H9 (cell line): ENCODE results near the gene AP3D1. TPM values are rescaled to one million over a fixed set of nuclear protein-coding genes. Genes with fewer than 3 reads are reported as not detected.
A peak's percentile ranks its signal among the peaks of the same experiment; 100 is the strongest.

ENCODE experiments used
- DNase-seq: peaks from one replicate; pipeline ENCODE4 v3.0.0-alpha.2; 2017
- H2AFZ ChIP-seq: one replicate; pipeline ENCODE4 v1.6.1; 2013; ENCODE audit warnings: mild to moderate bottlenecking, low read length, control low read depth, moderate library complexity
- H2AK5ac ChIP-seq: 2 replicates; pipeline ENCODE4 v1.6.1; 2013; ENCODE audit warnings: low read length, control low read depth, mixed read lengths; ENCODE audit not compliant: insufficient read length
- H2BK120ac ChIP-seq: one replicate; pipeline ENCODE4 v1.6.1; 2013; ENCODE audit warnings: low read depth, mild to moderate bottlenecking, low read length, control low read depth, inconsistent platforms; ENCODE audit not compliant: poor library complexity, severe bottlenecking
- H2BK12ac ChIP-seq: 2 replicates; pipeline ENCODE4 v1.6.1; 2013; ENCODE audit warnings: low read length, control low read depth, mixed read lengths, low read depth; ENCODE audit not compliant: insufficient read length
- H2BK15ac ChIP-seq: 2 replicates; pipeline ENCODE4 v1.6.1; 2013; ENCODE audit warnings: low read depth, low read length, control low read depth
- H2BK20ac ChIP-seq: one replicate; pipeline ENCODE4 v1.6.1; 2013; ENCODE audit warnings: low read depth, mild to moderate bottlenecking, low read length, control low read depth, inconsistent platforms; ENCODE audit not compliant: poor library complexity, severe bottlenecking
- H2BK5ac ChIP-seq: 2 replicates; pipeline ENCODE4 v1.6.1; 2013; ENCODE audit warnings: low read length, control low read depth, mixed read lengths; ENCODE audit not compliant: insufficient read length
- H3K14ac ChIP-seq: 2 replicates; pipeline ENCODE4 v1.6.1; 2013; ENCODE audit warnings: low read length, control low read depth; ENCODE audit not compliant: insufficient read depth
- H3K18ac ChIP-seq: 2 replicates; pipeline ENCODE4 v1.6.1; 2013; ENCODE audit warnings: low read depth, mild to moderate bottlenecking, mixed read lengths, low read length, control low read depth; ENCODE audit not compliant: insufficient read length
- H3K23ac ChIP-seq: 2 replicates; pipeline ENCODE4 v1.6.1; 2013; ENCODE audit warnings: low read length, control low read depth, mixed read lengths, low read depth; ENCODE audit not compliant: insufficient read length
- H3K23me2 ChIP-seq: 2 replicates; pipeline ENCODE4 v1.6.1; 2013; ENCODE audit warnings: low read depth, mild to moderate bottlenecking, mixed read lengths, low read length, control low read depth; ENCODE audit not compliant: insufficient read length, poor library complexity, severe bottlenecking
- H3K27ac ChIP-seq: 2 replicates; pipeline ENCODE4 v1.5.1; 2013; ENCODE audit warnings: low read length, control low read depth, mixed read lengths, low read depth; ENCODE audit not compliant: insufficient read length
- H3K27me3 ChIP-seq: 2 replicates; pipeline ENCODE4 v1.6.1; 2013; ENCODE audit warnings: low read length, control low read depth, inconsistent platforms; ENCODE audit not compliant: insufficient read depth
- H3K4ac ChIP-seq: 2 replicates; pipeline ENCODE4 v1.6.1; 2013; ENCODE audit warnings: low read depth, mild to moderate bottlenecking, control low read depth, inconsistent platforms, low read length, moderate library complexity
- H3K4me1 ChIP-seq: 2 replicates; pipeline ENCODE4 v1.6.1; 2013; ENCODE audit warnings: low read length, control low read depth, inconsistent platforms; ENCODE audit not compliant: insufficient read depth
- H3K4me2 ChIP-seq: 2 replicates; pipeline ENCODE4 v1.6.1; 2013; ENCODE audit warnings: low read length, control low read depth, mixed read lengths; ENCODE audit not compliant: insufficient read length, insufficient read depth
- H3K56ac ChIP-seq: 2 replicates; pipeline ENCODE4 v1.6.1; 2013; ENCODE audit warnings: low read depth, mild to moderate bottlenecking, mixed read lengths, low read length, control low read depth; ENCODE audit not compliant: insufficient read length
- H3K79me1 ChIP-seq: 2 replicates; pipeline ENCODE4 v1.6.1; 2013; ENCODE audit warnings: low read depth, mild to moderate bottlenecking, moderate library complexity, low read length, control low read depth, inconsistent platforms; ENCODE audit not compliant: insufficient read depth, poor library complexity, severe bottlenecking
- H3K79me2 ChIP-seq: 2 replicates; pipeline ENCODE4 v1.6.1; 2013; ENCODE audit warnings: low read length, control low read depth, inconsistent platforms; ENCODE audit not compliant: insufficient read depth
- H3K9ac ChIP-seq: 2 replicates; pipeline ENCODE4 v1.6.1; 2013; ENCODE audit warnings: low read length, control low read depth, mixed read lengths; ENCODE audit not compliant: insufficient read length; ENCODE audit errors: extremely low read depth
- H3K9me3 ChIP-seq: one replicate; pipeline ENCODE4 v1.6.1; 2013; ENCODE audit warnings: low read depth, low read length, inconsistent platforms; ENCODE audit not compliant: control insufficient read depth
- H3T11ph ChIP-seq: one replicate; pipeline ENCODE4 v1.6.1; 2013; ENCODE audit warnings: mild to moderate bottlenecking, low read length, control low read depth, inconsistent platforms
- H4K20me1 ChIP-seq: one replicate; pipeline ENCODE4 v1.6.1; 2013; ENCODE audit not compliant: control insufficient read depth, insufficient read length, insufficient read depth
- H4K5ac ChIP-seq: 2 replicates; pipeline ENCODE4 v1.6.1; 2013; ENCODE audit warnings: low read depth, mild to moderate bottlenecking, mixed read lengths, low read length, control low read depth; ENCODE audit not compliant: insufficient read length
- H4K8ac ChIP-seq: replicated peaks from 2 replicates; pipeline ENCODE4 v1.6.1; 2013; ENCODE audit warnings: low read length, control low read depth, mixed read lengths, low read depth; ENCODE audit not compliant: insufficient read length
- H4K91ac ChIP-seq: 2 replicates; pipeline ENCODE4 v1.6.1; 2013; ENCODE audit warnings: low read depth, mild to moderate bottlenecking, moderate library complexity, mixed read lengths, low read length, control low read depth; ENCODE audit not compliant: insufficient read length
- H3K27ac Mint-ChIP-seq, 3 experiments: 2 replicates in 2 of 3; 3 replicates in 1 of 3; pipeline ENCODE4 v1.8.0; 2020 to 2021; ENCODE audit warnings: mixed read lengths in 3 of 3, mild to moderate bottlenecking in 1 of 3, moderate library complexity in 1 of 3
- H3K27me3 Mint-ChIP-seq: 2 replicates; pipeline ENCODE4 v1.8.0; 2021; ENCODE audit warnings: low read depth, mild to moderate bottlenecking, moderate library complexity, mixed read lengths
- H3K36me3 Mint-ChIP-seq, 3 experiments: 2 replicates in 2 of 3; 3 replicates in 1 of 3; pipeline ENCODE4 v1.8.0; 2020 to 2021; ENCODE audit warnings: low read depth in 3 of 3, mixed read lengths in 3 of 3; ENCODE audit not compliant: insufficient read depth in 1 of 3
- H3K4me1 Mint-ChIP-seq, 2 experiments: 2 replicates each; pipeline ENCODE4 v1.8.0; 2020; ENCODE audit warnings: mixed read lengths in 2 of 2
- H3K4me3 Mint-ChIP-seq, 2 experiments: 2 replicates in 1 of 2; 3 replicates in 1 of 2; pipeline ENCODE4 v1.8.0; 2020 to 2021; ENCODE audit warnings: mild to moderate bottlenecking in 2 of 2, mixed read lengths in 2 of 2, moderate library complexity in 1 of 2
- H3K9me3 Mint-ChIP-seq, 2 experiments: 2 replicates in 1 of 2; 3 replicates in 1 of 2; pipeline ENCODE4 v1.8.0; 2020; ENCODE audit warnings: mild to moderate bottlenecking in 2 of 2, mixed read lengths in 2 of 2, moderate library complexity in 1 of 2
- CTCF ChIP-seq: fragments of 200-600 bp; sonication (generic); conservative IDR thresholded peaks from 3 replicates; pipeline ENCODE4 v1.8.0; 2021; ENCODE audit warnings: antibody characterized with exemption, mild to moderate bottlenecking
- WGBS: extraction: QIAGEN DNeasy Blood & Tissue Kit; methylation state at CpG from one replicate; pipeline ENCODE4 v1.1.7; 2013; ENCODE audit warnings: missing lambda C conversion rate, low lambda C conversion rate, mixed read lengths; ENCODE audit not compliant: insufficient read length; ENCODE audit errors: extremely low coverage; 5-methylcytosine and 5-hydroxymethylcytosine counted together
- total RNA-seq: library from RNA; stranded (reverse); gene quantifications from 2 replicates; pipeline ENCODE4 v1.2.1, GENCODE V29; 2021

Gene AP3D1
- total RNA-seq, 1 experiment from 2014 or later: 142 TPM

DNA sequence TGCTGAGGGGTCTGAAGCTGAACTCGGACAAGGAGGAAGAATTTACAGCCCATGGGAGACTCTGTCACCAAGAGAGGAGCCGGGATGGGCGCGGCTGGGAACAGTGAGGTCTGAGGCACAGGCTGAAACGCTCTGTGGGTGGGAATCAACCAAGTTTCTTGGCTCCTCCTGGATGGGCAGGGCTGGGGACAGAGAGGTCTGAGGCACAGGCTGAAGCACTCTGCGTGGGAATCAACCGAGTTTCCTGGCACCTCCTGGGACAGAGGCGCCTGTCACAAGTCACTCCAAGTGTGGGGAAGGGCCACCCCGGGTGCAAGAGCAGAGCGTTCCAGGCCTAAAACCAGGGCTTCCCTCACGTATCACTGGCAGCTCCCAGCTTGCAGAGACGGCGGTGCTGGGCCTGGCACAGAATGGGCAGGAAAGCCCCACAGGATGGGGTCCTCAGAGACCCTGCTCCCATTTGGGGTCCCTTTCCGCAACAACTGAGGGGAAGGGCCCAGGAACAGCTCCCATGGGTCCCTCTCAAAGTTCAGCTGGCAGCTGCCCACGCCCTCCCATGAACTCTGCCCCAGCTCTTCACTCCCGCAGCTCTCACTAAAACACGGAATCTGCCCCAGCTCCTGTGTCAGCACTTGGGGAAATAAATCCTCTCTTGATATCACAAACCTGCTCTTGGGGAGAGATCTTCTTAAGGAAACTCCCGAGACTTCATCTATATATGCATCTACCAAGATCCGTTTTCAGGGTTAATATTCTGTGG lies 18.5 kb downstream of the AP3D1 start:
- peak overlapping the region in 1 of 3 experiments; percentile 63; a peak in 2 of 7 replicates for H3K27ac Mint-ChIP-seq
- no CpG with 5 or more reads among the region's 19 CpGs for WGBS

More for the DNA sequence above, 18.5 kb downstream of the AP3D1 start:
- H3K23ac ChIP-seq: no peak overlapping the region
- no peak overlapping the region for H2BK20ac ChIP-seq
- no peaks in the 10 kb centered on the region for H3K23me2 ChIP-seq
- H2AFZ ChIP-seq: no peak overlapping the region
- H4K5ac ChIP-seq: no peak overlapping the region
- H3K4me1 ChIP-seq: no peaks in the 10 kb centered on the region
- H3T11ph ChIP-seq: no peak overlapping the region
- H3K9me3 ChIP-seq: no peaks in the 10 kb centered on the region
- H2BK5ac ChIP-seq: no peak overlapping the region
- no peak overlapping the region for H2AK5ac ChIP-seq
- Mint-ChIP-seq H3K4me3 (no peak overlapping the region), H3K4me1 (no peaks in the 10 kb centered on the region), H3K36me3 (peaks cover 18 to 61% (median 55%) of the 10 kb centered on the region in 3 experiments; a peak in 6 of 7 replicates), H3K27me3 (no peaks in the 10 kb centered on the region), H3K9me3 (no peaks in the 10 kb centered on the region)
- no peak overlapping the region for H4K91ac ChIP-seq
- no peak overlapping the region for H3K18ac ChIP-seq
- H3K79me1 ChIP-seq: no peaks in the 10 kb centered on the region
- H3K14ac ChIP-seq: no peak overlapping the region
- no peak overlapping the region for H2BK15ac ChIP-seq
- no peak overlapping the region for H4K8ac ChIP-seq
- no peak for TF ChIP-seq CTCF
- H2BK12ac ChIP-seq: no peak overlapping the region
- H3K4me2 ChIP-seq: no peak overlapping the region
- no peak overlapping the region for H3K56ac ChIP-seq
- H3K27me3 ChIP-seq: no peaks in the 10 kb centered on the region
- no peak overlapping the region for H3K27ac ChIP-seq
- no peak for DNase-seq
- H3K4ac ChIP-seq: no peak overlapping the region
- no peaks in the 10 kb centered on the region for H3K79me2 ChIP-seq
- H3K9ac ChIP-seq: no peak overlapping the region
- H2BK120ac ChIP-seq: no peak overlapping the region
- no peaks in the 10 kb centered on the region for H4K20me1 ChIP-seq
